GM12801 (cell line): ENCODE data around the gene NECTIN4.

Experiments
- TF ChIP-seq, protein P1 (sequence below): IDR thresholded peaks from one replicate; pipeline ENCODE4 v1.5.1; 2011; ENCODE audit warnings: control low read depth; ENCODE audit not compliant: insufficient read length; ENCODE audit errors: extremely low read depth

Gene NECTIN4

DNA sequence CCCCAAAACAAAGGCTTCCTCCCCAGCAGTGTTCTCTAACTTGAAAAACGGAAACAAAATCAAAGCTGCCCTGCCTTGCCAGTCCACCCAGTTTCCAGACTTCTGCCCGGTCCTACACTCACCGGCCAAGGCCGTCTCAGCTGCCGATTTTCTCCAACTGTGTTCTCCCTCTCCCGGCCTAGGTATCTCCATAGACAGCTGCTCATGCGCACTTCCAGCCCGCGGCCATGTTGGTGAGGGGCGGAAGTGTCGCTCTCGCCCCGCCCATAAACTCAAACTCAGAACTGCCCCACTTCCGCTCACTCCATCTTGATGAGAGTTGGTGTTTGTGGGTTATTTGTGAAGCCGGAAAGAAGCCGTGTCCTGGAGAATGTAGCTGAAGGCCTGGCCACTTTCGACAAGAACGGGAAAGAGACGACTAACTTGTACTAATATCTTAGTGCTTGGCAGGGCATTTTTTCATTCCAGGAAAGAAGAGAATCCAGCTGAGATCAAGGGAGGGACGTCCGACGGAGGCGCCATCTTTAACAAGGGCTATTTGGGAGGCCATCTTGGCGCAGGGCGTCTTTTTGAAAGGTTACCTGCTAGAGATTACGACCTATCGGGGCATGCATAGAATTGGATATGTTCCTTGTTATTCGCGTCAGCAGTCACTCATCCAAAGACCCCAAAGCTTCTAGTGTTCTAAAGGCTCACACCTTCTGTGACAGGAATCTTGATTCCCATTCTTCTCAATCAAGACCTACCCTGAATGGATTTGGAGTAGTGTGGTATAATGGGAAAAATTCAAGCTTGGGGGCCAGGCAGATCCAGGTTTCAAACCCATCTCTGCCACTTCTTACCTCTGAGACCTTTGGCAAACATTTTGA is 43.4 kb downstream of the NECTIN4 start, which contains the start of gene USF1:
Gene USF1, minus strand, starts transcription at position 242 of the 869 bp plus-strand sequence. CDS start 2,702 bp downstream, outside the sequence.
- TF ChIP-seq, protein P1, sequence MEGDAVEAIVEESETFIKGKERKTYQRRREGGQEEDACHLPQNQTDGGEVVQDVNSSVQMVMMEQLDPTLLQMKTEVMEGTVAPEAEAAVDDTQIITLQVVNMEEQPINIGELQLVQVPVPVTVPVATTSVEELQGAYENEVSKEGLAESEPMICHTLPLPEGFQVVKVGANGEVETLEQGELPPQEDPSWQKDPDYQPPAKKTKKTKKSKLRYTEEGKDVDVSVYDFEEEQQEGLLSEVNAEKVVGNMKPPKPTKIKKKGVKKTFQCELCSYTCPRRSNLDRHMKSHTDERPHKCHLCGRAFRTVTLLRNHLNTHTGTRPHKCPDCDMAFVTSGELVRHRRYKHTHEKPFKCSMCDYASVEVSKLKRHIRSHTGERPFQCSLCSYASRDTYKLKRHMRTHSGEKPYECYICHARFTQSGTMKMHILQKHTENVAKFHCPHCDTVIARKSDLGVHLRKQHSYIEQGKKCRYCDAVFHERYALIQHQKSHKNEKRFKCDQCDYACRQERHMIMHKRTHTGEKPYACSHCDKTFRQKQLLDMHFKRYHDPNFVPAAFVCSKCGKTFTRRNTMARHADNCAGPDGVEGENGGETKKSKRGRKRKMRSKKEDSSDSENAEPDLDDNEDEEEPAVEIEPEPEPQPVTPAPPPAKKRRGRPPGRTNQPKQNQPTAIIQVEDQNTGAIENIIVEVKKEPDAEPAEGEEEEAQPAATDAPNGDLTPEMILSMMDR: no peak

DNA sequence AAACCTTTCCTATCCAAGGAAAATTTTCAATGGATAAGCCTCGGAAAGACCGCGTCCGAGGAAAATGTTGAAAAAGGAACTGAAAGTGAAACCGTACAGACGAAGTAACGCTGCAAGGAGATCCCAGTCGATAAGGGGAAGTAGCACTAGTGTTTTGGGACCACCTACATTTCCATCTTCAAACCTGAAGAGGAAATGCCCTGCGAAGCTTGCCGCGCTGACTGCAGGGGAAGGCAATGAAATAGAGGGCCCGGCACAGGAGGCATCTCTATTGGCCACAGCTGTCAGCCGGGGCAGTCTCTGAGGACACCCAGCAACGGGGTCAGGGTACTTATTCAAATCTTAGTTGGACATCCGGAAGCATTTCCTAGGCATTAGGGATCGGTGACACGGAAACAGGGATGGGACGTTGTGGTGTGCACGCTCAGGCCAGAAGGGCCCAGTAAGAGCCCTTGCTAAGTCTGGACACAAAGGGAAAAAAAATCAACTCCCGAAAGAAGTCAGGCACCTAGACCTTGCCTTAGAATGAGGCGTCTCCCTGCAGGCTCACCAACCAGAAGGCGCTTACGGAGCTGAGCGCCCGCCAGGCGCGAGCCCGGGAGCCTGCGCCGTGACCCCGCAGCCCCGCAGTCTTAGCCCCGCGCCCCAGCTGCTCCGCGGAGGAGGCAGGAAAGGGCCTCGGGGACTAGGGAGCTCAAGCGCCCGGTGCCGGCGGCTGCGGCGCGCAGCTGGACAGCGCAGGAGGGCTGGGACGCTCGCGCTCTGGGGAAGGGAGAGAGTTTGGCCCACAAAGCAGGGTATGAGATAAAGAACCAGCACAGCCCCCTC is 44.2 kb downstream of the NECTIN4 start:
- TF ChIP-seq, protein P1: no peak

DNA sequence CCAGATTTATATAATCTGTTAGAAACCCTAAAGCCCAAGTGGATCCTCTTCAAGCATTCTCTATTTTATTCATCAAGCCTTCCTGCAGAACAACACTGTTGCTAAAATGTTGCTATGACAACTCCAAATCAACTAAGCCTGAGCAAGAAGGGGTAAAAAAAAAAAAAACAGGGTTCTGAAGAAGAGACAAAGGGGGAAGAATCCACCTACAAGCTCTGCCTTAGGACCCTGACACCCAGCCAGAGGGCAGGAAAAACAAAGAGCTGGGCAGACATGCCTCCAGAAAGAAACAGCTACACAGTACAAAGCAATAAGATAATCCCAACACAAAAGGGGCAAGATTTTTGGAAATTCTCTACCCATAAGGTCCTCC is 44.8 kb downstream of the NECTIN4 start:
- TF ChIP-seq, protein P1: no peak

DNA sequence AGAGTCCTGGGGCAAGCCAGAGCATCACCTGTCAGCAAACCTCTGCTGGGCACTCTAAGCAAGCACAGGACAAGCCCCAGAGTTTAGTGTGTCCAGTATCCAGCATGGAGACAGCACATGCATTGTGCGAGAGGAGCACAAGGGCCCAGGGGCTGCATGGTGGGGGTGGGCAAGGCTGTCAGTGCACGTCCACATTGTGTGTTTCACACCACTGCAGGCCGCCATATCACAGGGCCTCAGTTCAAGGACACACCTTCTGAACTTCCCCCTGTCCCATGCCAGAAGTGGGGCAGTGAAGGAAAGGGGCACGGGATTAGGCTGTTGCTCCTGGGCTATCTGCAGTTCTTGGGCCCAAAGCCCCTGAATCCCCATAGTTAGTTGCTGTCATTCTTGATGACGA is 49.8 kb downstream of the NECTIN4 start:
- TF ChIP-seq, protein P1: no peak

DNA sequence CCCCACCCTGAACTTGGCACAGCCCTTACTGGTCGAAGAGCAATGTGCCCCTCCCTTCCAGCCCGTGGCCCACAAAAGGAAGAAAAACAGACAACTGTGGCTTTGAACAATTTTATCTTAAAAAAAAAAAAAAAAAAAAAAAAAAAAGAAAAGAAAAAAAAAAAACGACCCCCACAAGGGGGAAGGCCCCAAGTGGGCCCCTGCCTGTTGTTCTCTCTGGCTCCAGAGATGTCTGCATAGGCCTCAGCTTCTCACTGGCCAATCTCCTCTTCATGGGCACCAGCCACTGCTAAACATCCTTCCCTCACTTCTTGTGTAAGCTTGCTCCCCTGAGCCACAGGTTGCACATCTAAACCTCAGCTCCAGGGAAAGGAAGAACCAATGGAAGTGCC is 50.2 kb downstream of the NECTIN4 start:
- TF ChIP-seq, protein P1: no peak

DNA sequence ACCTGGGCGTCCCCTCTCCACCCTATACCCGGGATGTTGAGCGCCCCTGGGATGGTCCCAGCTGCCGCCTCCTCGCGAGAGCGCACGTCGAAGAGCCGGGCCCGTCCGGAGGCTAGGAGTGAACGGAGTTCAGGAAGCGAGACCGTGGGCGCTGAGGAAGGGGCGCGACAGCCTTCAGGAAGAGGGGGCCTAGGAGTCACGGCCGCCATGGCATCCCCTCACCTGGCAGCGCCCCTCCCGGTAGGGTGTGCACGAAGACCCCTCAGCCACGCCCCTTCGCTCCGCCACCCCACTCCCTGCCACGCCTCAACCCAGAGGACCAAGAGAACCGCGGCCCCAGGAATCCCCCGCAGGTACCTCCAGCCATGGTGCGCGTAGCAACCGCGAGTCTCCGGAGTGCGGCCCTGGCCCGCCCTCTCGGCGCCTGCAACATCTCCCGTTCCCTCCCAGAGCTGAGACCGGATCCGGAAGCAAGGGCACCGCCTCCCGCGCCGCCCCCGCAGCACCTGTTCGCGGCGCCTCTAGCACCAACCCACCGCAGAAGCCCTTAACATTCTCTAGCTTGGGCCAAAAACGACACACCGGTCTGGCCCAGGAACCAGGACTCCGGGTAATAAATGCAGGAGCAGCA is 50.7 kb downstream of the NECTIN4 start, which contains the start of gene TSTD1:
Gene TSTD1, minus strand, starts transcription at position 442 of the 631 bp plus-strand sequence. Its CDS starts 75 bp downstream, at position 367.
- TF ChIP-seq, protein P1: no peak
